ENCODE data around the gene PIP4K2A. TPM values are rescaled to one million over a fixed set of nuclear protein-coding genes. Genes with fewer than 3 reads are reported as not detected.

Gene PIP4K2A
- total and polyA plus RNA-seq, 2 experiments from 2014 or later, result 39.9 to 40.1 TPM

GRCh38 chr10:22531008-22531407 is 183.4 kb downstream of the PIP4K2A start (continued):
- TF ChIP-seq ZNF462 (CRISPR knock-in tag; IDR thresholded peaks at IDR 0.05), result no peak

DNA sequence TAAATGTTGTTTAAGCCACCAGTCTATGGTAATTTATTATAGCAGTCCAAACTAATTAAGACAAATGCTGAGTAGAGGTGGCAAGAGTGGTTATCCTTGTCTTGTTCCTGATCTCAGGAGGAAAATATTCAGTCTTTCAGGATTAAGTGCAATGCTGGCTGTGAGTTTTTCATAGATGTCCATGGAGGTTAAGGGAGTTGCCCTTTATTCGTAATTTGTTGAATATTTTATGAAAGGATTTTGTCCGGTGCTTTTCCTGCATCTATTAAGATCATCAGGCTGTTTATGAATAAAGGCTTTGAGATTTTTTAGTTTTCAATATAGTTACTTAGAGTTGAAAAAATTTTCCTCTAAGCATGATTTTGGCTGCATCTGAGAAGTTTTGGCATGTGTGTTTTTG is 186.9 kb downstream of the PIP4K2A start:
- Mint-ChIP-seq H3K4me3 (no peak overlapping the region), H3K27ac (no peak overlapping the region), H3K4me1 (no peaks in the 10 kb centered on the region), H3K9me3 (peaks cover 87% of the 10 kb centered on the region), H3K36me3 (ENCODE audit: low read depth) (peaks cover 48% of the 10 kb centered on the region), H3K27me3 (ENCODE audit: insufficient read depth, low read depth, poor library complexity) (peaks cover 3% of the 10 kb centered on the region)
- no peak overlapping the region for H2AFZ ChIP-seq
- H4K20me1 ChIP-seq (replicated peaks; ENCODE audit: insufficient read depth), result 0 out of 2 replicates have a peak, but pooled peaks cover 4% of the 10 kb centered on the region
- 0 out of 2 replicates have a peak, but pooled peaks cover 8% of the 10 kb centered on the region for H3K9me2 ChIP-seq (ENCODE audit: insufficient read depth)
- H3K4me2 ChIP-seq, result no peak overlapping the region
- H3K27me3 ChIP-seq (ENCODE audit: insufficient read depth), result peaks cover 2% of the 10 kb centered on the region; the same call in 1 of the 2 replicates
- ATAC-seq (no peak), DNase-seq (ENCODE audit: low spot score) (no peak)
- H3K36me3 ChIP-seq (ENCODE audit: insufficient read depth), result no peaks in the 10 kb centered on the region; the same call in 1 of the 2 replicates
- H3K27ac ChIP-seq (ENCODE audit: low read depth), result no peak overlapping the region
- no peak overlapping the region for H3K4me3 ChIP-seq
- no peaks in the 10 kb centered on the region for H3K4me1 ChIP-seq (ENCODE audit: insufficient read depth)
- H3K79me2 ChIP-seq (replicated peaks; ENCODE audit: insufficient read depth), result no peaks in the 10 kb centered on the region
- no peaks in the 10 kb centered on the region for H3F3A ChIP-seq (replicated peaks; ENCODE audit: low read depth)
- TF ChIP-seq, protein P1, sequence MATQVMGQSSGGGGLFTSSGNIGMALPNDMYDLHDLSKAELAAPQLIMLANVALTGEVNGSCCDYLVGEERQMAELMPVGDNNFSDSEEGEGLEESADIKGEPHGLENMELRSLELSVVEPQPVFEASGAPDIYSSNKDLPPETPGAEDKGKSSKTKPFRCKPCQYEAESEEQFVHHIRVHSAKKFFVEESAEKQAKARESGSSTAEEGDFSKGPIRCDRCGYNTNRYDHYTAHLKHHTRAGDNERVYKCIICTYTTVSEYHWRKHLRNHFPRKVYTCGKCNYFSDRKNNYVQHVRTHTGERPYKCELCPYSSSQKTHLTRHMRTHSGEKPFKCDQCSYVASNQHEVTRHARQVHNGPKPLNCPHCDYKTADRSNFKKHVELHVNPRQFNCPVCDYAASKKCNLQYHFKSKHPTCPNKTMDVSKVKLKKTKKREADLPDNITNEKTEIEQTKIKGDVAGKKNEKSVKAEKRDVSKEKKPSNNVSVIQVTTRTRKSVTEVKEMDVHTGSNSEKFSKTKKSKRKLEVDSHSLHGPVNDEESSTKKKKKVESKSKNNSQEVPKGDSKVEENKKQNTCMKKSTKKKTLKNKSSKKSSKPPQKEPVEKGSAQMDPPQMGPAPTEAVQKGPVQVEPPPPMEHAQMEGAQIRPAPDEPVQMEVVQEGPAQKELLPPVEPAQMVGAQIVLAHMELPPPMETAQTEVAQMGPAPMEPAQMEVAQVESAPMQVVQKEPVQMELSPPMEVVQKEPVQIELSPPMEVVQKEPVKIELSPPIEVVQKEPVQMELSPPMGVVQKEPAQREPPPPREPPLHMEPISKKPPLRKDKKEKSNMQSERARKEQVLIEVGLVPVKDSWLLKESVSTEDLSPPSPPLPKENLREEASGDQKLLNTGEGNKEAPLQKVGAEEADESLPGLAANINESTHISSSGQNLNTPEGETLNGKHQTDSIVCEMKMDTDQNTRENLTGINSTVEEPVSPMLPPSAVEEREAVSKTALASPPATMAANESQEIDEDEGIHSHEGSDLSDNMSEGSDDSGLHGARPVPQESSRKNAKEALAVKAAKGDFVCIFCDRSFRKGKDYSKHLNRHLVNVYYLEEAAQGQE (IDR thresholded peaks at IDR 0.05; ENCODE audit: unreplicated experiment), result no peak
- TF ChIP-seq, protein P2, sequence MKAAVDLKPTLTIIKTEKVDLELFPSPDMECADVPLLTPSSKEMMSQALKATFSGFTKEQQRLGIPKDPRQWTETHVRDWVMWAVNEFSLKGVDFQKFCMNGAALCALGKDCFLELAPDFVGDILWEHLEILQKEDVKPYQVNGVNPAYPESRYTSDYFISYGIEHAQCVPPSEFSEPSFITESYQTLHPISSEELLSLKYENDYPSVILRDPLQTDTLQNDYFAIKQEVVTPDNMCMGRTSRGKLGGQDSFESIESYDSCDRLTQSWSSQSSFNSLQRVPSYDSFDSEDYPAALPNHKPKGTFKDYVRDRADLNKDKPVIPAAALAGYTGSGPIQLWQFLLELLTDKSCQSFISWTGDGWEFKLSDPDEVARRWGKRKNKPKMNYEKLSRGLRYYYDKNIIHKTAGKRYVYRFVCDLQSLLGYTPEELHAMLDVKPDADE (IDR thresholded peaks at IDR 0.05), result no peak
- no peak for TF ChIP-seq EZH2phosphoT487 (IDR thresholded peaks at IDR 0.05; ENCODE audit: unreplicated experiment)
- TF ChIP-seq JUNB (IDR thresholded peaks at IDR 0.05; ENCODE audit: unreplicated experiment), result no peak
- no peak for TF ChIP-seq EZH2 (IDR thresholded peaks at IDR 0.05; ENCODE audit: low read depth, unreplicated experiment)
- TF ChIP-seq POLR2AphosphoS5 (IDR thresholded peaks at IDR 0.05; ENCODE audit: low read depth), result no peak
- TF ChIP-seq ZNF331 (CRISPR knock-in tag; IDR thresholded peaks at IDR 0.05; ENCODE audit: low read depth), result no peak
- TF ChIP-seq NANOG (IDR thresholded peaks at IDR 0.05; ENCODE audit: borderline replicate concordance), result no peak
- no peak for TF ChIP-seq STAT1 (IDR thresholded peaks at IDR 0.05; ENCODE audit: unreplicated experiment)
- TF ChIP-seq ZNF114 (CRISPR knock-in tag; IDR thresholded peaks at IDR 0.05), result no peak
- no peak for TF ChIP-seq CREB1 (CRISPR knock-in tag; IDR thresholded peaks at IDR 0.05; ENCODE audit: low read depth)
